ENCODE measurements around the gene FAM131A. TPM values are rescaled to one million over a fixed set of nuclear protein-coding genes. Genes with fewer than 3 reads are reported as not detected.

The FAM131A gene
- total and polyA plus RNA-seq, 2 of the 4 experiments (the other 2 are of a cell fraction), result 10.8 to 19.5 TPM

DNA sequence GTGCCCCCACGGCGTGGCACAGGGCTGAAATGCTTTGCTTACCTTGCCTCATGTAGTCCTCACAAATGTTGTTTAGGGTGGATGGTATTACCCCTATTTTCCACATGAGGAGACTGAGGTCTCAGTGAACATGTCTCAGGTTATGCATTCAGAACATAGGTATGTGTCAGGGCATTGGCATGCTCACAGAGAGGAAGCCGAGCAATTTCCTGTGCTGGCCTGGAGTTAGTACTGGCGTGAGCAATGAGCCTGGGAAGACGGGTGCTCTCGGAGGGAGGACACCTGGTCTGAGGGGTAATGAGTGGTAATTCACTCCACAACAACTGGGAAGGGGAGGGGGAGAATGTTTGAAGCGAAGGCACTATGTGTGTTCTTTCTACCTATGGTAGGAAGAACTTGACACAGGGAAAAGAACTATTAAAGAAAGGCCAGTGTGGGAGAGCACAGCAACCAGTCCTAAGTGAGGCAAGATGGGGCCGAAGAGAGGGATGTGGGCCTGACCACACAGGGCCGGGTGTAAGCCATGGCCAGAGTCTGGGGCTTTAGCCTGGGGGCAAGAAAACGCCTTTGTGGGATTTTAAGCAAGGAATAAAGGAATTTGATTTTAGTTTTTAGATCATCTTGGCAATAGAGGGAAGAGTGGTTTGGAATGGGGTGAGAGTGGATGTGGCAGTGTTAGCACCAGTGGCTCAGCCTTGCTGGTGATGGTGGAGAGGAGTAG is 4.9 kb upstream of the FAM131A start:
- H3K4me2 ChIP-seq (ENCODE audit: low read depth, low read length), result peak overlapping the region; percentile 48; the same call in 1 of the 2 replicates

More for the DNA sequence above, 4.9 kb upstream of the FAM131A start:
- H3K4me1 ChIP-seq (ENCODE audit: control insufficient read depth, insufficient read depth, low read length), result peaks cover 28% of the 10 kb centered on the region
- ATAC-seq (ENCODE audit: low read depth) (peak; percentile 33), DNase-seq (peak; percentile 95)
- intact Hi-C loops (cut with micrococcal nuclease), result no loop called here
- H2BK5ac ChIP-seq (ENCODE audit: low read depth, low read length, poor library complexity, severe bottlenecking), result peak overlapping the region; percentile 93
- TF ChIP-seq MAZ (IDR thresholded peaks at IDR 0.05; ENCODE audit: borderline replicate concordance, low read depth, low read length) (peak; percentile 40; the same call in 1 of the 2 replicates), MAFK (IDR thresholded peaks at IDR 0.05; ENCODE audit: low read depth, low read length) (no peak), CEBPB (IDR thresholded peaks at IDR 0.05; ENCODE audit: low read depth, low read length) (no peak; the same call in 1 of the 2 replicates), POLR2A (IDR thresholded peaks at IDR 0.05; ENCODE audit: low read depth, low read length) (peak; percentile 49; the same call in 1 of the 2 replicates), MXI1 (IDR thresholded peaks at IDR 0.05; ENCODE audit: borderline replicate concordance, low read depth, low read length) (no peak), FOS (IDR thresholded peaks at IDR 0.05; ENCODE audit: low read depth, low read length) (peak; percentile 9; the same call in 1 of the 2 replicates)
- H3K23ac ChIP-seq (ENCODE audit: low read depth, low read length), result peak overlapping the region; percentile 95
- H3K36me3 ChIP-seq (ENCODE audit: control insufficient read depth, insufficient read depth, low read length), result peaks cover 64% of the 10 kb centered on the region
- peak overlapping the region; percentile 80 for H2AK9ac ChIP-seq (replicated peaks; ENCODE audit: low read depth, low read length, poor library complexity)
- H3K4ac ChIP-seq (ENCODE audit: low read depth, low read length), result peak overlapping the region; percentile 92
- H3K9me1 ChIP-seq (ENCODE audit: insufficient read depth, low read length), result peaks cover 18% of the 10 kb centered on the region
- CTCF ChIA-PET, result no interaction called here
- H4K5ac ChIP-seq (ENCODE audit: low read depth, low read length), result peak overlapping the region; percentile 27; the same call in 1 of the 2 replicates
- H3K9ac ChIP-seq (ENCODE audit: low read depth, low read length), result peak overlapping the region; percentile 5; the same call in 1 of the 2 replicates
- peak overlapping the region; percentile 92 for H3K14ac ChIP-seq (replicated peaks; ENCODE audit: low read depth, low read length)
- peak overlapping the region; percentile 72; the same call in 1 of the 2 replicates for H2BK20ac ChIP-seq (ENCODE audit: low read depth, low read length)
- in situ Hi-C loops (cut with MboI; ENCODE audit: low sequenced_read_pairs), result no loop called here
- H3K27me3 ChIP-seq (ENCODE audit: control insufficient read depth, insufficient read depth, low read length), result no peaks in the 10 kb centered on the region
- peaks cover 11 to 72% of the 10 kb centered on the region in 2 experiments; a peak in 3 of 4 replicates for H3K79me1 ChIP-seq (ENCODE audit: low read depth in 1 of 2, low read length in 2 of 2)
- H2AFZ ChIP-seq (replicated peaks; ENCODE audit: low read length, poor library complexity), result no peak overlapping the region
- POLR2A ChIA-PET (ENCODE audit: unreplicated experiment), result no interaction called here
- peak overlapping the region; percentile 59 for H3K27ac ChIP-seq (ENCODE audit: insufficient read depth, low read length)
- H2BK15ac ChIP-seq (ENCODE audit: low read depth, low read length), result peak overlapping the region; percentile 48; the same call in 1 of the 3 replicates
- H4K91ac ChIP-seq (ENCODE audit: insufficient read depth, low read depth, low read length), result peak overlapping the region; percentile 48
- BruUV-seq (replicated peaks), result no TSS peak
- H4K20me1 ChIP-seq (ENCODE audit: insufficient read depth, low read length), result peaks cover 60% of the 10 kb centered on the region
- H3K18ac ChIP-seq (ENCODE audit: low read depth, low read length), result peak overlapping the region; percentile 4; the same call in 1 of the 2 replicates
- WGBS, 2 experiments (ENCODE audit: extremely low coverage in 2 of 2, insufficient read length in 1 of 2), result 100% methylated on average over 2 of the region's 10 CpGs; no CpG with 5 or more reads in 1 of the 2 experiments
- H3K4me3 ChIP-seq (ENCODE audit: insufficient read depth, low read depth, low read length), result no peak overlapping the region
- dilution Hi-C loops (cut with HindIII; ENCODE audit: low sequenced_read_pairs, unreplicated experiment), result no loop called here
- H3K9me3 ChIP-seq (ENCODE audit: control insufficient read depth, insufficient read depth, low read length), result no peaks in the 10 kb centered on the region
- peak overlapping the region; percentile 1; the same call in 1 of the 2 replicates for H3K56ac ChIP-seq (ENCODE audit: extremely low read depth, insufficient read depth, low read length)
- peak overlapping the region; percentile 8 to 69; a peak in 3 of 4 replicates for H4K8ac ChIP-seq (ENCODE audit: low read depth in 2 of 2, low read length in 2 of 2)
- H2BK120ac ChIP-seq (ENCODE audit: low read depth, low read length), result peak overlapping the region; percentile 84
- peak overlapping the region; percentile 91 for H2AK5ac ChIP-seq (ENCODE audit: low read depth, low read length)

Data from IMR-90 (cell line).